Nephron progenitor cell (in vitro differentiated cells): ENCODE results near the gene HNF4A.

Source experiments
- DNase-seq: peaks from one replicate; pipeline ENCODE4 v3.0.0; 2021
- H3K27ac Mint-ChIP-seq: 2 replicates; pipeline ENCODE4 v1.8.0; 2021; ENCODE audit warnings: mild to moderate bottlenecking, moderate library complexity, mixed read lengths
- H3K27me3 Mint-ChIP-seq: 2 replicates; pipeline ENCODE4 v1.8.0; 2021; ENCODE audit warnings: mild to moderate bottlenecking, low read depth, mixed read lengths; ENCODE audit not compliant: poor library complexity
- H3K36me3 Mint-ChIP-seq: 2 replicates; pipeline ENCODE4 v1.8.0; 2021; ENCODE audit warnings: low read depth, mixed read lengths
- H3K4me1 Mint-ChIP-seq: 2 replicates; pipeline ENCODE4 v1.8.0; 2021; ENCODE audit warnings: mixed read lengths
- H3K4me3 Mint-ChIP-seq: 2 replicates; pipeline ENCODE4 v1.8.0; 2021; ENCODE audit warnings: mild to moderate bottlenecking, moderate library complexity, mixed read lengths
- H3K9me3 Mint-ChIP-seq: 2 replicates; pipeline ENCODE4 v1.8.0; 2021; ENCODE audit warnings: mild to moderate bottlenecking, moderate library complexity, mixed read lengths
- TF ChIP-seq, protein P1 (sequence below): fragments of 200-600 bp; sonication (generic); IDR thresholded peaks from 2 replicates; pipeline ENCODE4 v1.5.0; 2021; ENCODE audit warnings: antibody characterized with exemption

HNF4A gene

GRCh38 chr20:44355498-44356352 is at the start of gene HNF4A:
HNF4A (plus strand) TSS chr20:44355699; CDS start chr20:44355805, 106 bp downstream.
- Mint-ChIP-seq H3K36me3 (no peaks in the 10 kb centered on the region), H3K27me3 (no peaks in the 10 kb centered on the region), H3K4me1 (peaks cover 8% of the 10 kb centered on the region), H3K27ac (no peak within 1 kb of the TSS), H3K9me3 (no peaks in the 10 kb centered on the region), H3K4me3 (no peak within 1 kb of the TSS)
- no peak for DNase-seq
- TF ChIP-seq, protein P1, sequence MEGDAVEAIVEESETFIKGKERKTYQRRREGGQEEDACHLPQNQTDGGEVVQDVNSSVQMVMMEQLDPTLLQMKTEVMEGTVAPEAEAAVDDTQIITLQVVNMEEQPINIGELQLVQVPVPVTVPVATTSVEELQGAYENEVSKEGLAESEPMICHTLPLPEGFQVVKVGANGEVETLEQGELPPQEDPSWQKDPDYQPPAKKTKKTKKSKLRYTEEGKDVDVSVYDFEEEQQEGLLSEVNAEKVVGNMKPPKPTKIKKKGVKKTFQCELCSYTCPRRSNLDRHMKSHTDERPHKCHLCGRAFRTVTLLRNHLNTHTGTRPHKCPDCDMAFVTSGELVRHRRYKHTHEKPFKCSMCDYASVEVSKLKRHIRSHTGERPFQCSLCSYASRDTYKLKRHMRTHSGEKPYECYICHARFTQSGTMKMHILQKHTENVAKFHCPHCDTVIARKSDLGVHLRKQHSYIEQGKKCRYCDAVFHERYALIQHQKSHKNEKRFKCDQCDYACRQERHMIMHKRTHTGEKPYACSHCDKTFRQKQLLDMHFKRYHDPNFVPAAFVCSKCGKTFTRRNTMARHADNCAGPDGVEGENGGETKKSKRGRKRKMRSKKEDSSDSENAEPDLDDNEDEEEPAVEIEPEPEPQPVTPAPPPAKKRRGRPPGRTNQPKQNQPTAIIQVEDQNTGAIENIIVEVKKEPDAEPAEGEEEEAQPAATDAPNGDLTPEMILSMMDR = no peak

DNA sequence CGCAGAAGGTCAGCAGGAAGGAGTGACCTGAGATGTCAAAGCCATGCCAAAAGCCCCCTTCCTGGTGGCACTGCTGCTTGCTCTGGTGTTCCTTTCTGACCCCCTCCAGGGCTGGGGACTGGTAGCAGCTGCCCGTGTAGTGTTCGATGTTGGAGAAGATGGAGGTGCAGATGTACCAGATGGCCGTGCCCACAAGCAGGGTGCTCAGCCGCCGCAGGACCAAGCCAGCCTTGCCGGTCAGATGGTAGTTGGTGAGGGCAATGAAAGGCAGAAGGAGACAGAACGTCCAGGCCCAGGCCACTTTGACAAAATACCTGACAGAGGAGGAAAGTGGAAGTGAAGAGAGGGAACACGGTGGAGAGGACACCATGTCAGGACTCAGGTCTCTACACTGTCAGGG is 48.6 kb upstream of the HNF4A start:
- Mint-ChIP-seq H3K9me3 (no peaks in the 10 kb centered on the region), H3K4me3 (no peak overlapping the region), H3K27ac (no peak overlapping the region), H3K36me3 (no peaks in the 10 kb centered on the region), H3K4me1 (peaks cover 12% of the 10 kb centered on the region), H3K27me3 (no peaks in the 10 kb centered on the region)
- TF ChIP-seq, protein P1 = no peak
- DNase-seq = no peak

GRCh38 chr20:44309763-44310663 is 45.5 kb upstream of the HNF4A start:
- DNase-seq = no peak
- peaks cover 12% of the 10 kb centered on the region for H3K4me1 Mint-ChIP-seq
- no peaks in the 10 kb centered on the region for H3K36me3 Mint-ChIP-seq
- no peak overlapping the region for H3K27ac Mint-ChIP-seq
- TF ChIP-seq, protein P1 = no peak
- H3K27me3 Mint-ChIP-seq = peaks cover 21% of the 10 kb centered on the region
- H3K4me3 Mint-ChIP-seq = peak overlapping the region; percentile 85
- no peaks in the 10 kb centered on the region for H3K9me3 Mint-ChIP-seq

GRCh38 chr20:44310664-44311639 is 44.5 kb upstream of the HNF4A start, which contains the start of gene FITM2:
FITM2 (minus strand) TSS chr20:44311202; CDS start chr20:44311148, 54 bp downstream.
- Mint-ChIP-seq H3K4me3 (peak within 1 kb of the TSS; percentile 85), H3K4me1 (peaks cover 12% of the 10 kb centered on the region), H3K36me3 (no peaks in the 10 kb centered on the region), H3K9me3 (no peaks in the 10 kb centered on the region), H3K27me3 (peaks cover 21% of the 10 kb centered on the region), H3K27ac (no peak within 1 kb of the TSS)
- TF ChIP-seq, protein P1 = peak; percentile 91
- peak; percentile 99 for DNase-seq

DNA sequence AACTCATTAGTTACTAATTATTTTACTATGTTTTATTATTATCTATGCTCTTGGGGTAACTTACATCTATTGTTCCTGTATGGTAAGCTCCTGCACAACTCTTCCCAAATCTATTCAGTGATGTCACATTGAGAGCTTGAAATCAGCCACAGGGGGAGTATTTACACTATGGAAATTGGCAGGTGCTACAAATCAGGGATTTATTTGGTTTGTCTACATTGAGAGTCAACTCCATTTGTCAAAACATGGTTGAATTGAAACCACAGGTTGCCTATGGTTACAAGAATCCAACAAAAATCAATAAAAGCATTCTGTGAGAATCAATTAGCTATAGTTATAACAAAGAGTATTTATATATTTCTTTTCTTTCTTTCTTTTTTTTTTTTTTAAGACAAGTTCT is 40.6 kb upstream of the HNF4A start:
- Mint-ChIP-seq H3K9me3 (peaks cover 4% of the 10 kb centered on the region), H3K27me3 (peaks cover 21% of the 10 kb centered on the region), H3K27ac (no peak overlapping the region), H3K36me3 (no peaks in the 10 kb centered on the region), H3K4me3 (no peak overlapping the region), H3K4me1 (peaks cover 7% of the 10 kb centered on the region)
- no peak for DNase-seq
- TF ChIP-seq, protein P1 = no peak
